Measurements from ENCODE around the gene CCN5. TPM values are rescaled to one million over a fixed set of nuclear protein-coding genes. Genes with fewer than 3 reads are reported as not detected.

Gene CCN5
- total and polyA plus RNA-seq, 2 of the 13 experiments (the other 11 are each of a cell fraction or from before 2014, with no cell fraction given): 0.12 TPM; not detected in 1

- TF ChIP-seq ZMAT5 (CRISPR knock-in tag; IDR thresholded peaks at IDR 0.05; ENCODE audit: borderline replicate concordance, low read depth) (no peak), ZNF598 (CRISPR knock-in tag; IDR thresholded peaks at IDR 0.05; ENCODE audit: borderline replicate concordance) (no peak), MLX (CRISPR knock-in tag; IDR thresholded peaks at IDR 0.05) (no peak), HMGA1 (CRISPR knock-in tag; conservative IDR thresholded peaks at IDR 0.05) (no peak), ZNF713 (CRISPR knock-in tag; IDR thresholded peaks at IDR 0.05) (no peak), TRAFD1 (CRISPR knock-in tag; IDR thresholded peaks at IDR 0.05; ENCODE audit: borderline replicate concordance) (no peak), ZFP62 (CRISPR knock-in tag; IDR thresholded peaks at IDR 0.05) (no peak), BHLHE40 (IDR thresholded peaks at IDR 0.05; ENCODE audit: low read length) (no peak), ZNF296 (CRISPR knock-in tag; conservative IDR thresholded peaks at IDR 0.05) (no peak), CENPX (CRISPR knock-in tag; IDR thresholded peaks at IDR 0.05) (no peak), MTA3 (CRISPR knock-in tag; IDR thresholded peaks at IDR 0.05) (no peak), ELF1 (CRISPR knock-in tag; IDR thresholded peaks at IDR 0.05) (peak; percentile 75; the same call in 1 of the 2 replicates), NONO (IDR thresholded peaks at IDR 0.05) (no peak), NONO (CRISPR knock-in tag; conservative IDR thresholded peaks at IDR 0.05) (no peak), TSC22D2 (CRISPR knock-in tag; IDR thresholded peaks at IDR 0.05; ENCODE audit: borderline replicate concordance) (no peak), ZNF557 (CRISPR knock-in tag; IDR thresholded peaks at IDR 0.05) (no peak), ONECUT2 (CRISPR knock-in tag; IDR thresholded peaks at IDR 0.05) (no peak), CERS6 (CRISPR knock-in tag; IDR thresholded peaks at IDR 0.05) (no peak), ZKSCAN8 (CRISPR knock-in tag; IDR thresholded peaks at IDR 0.05; ENCODE audit: borderline replicate concordance) (no peak), GABPA (IDR thresholded peaks at IDR 0.05; ENCODE audit: low read depth, low read length) (peak; percentile 34), GABPA (CRISPR knock-in tag; IDR thresholded peaks at IDR 0.05; ENCODE audit: low read depth) (peak; percentile 80), ZNF234 (CRISPR knock-in tag; conservative IDR thresholded peaks at IDR 0.05) (no peak), TEAD3 (CRISPR knock-in tag; optimal IDR thresholded peaks at IDR 0.05; ENCODE audit: borderline replicate concordance) (peak; percentile 78), ZBTB8A (CRISPR knock-in tag; IDR thresholded peaks at IDR 0.05; ENCODE audit: borderline replicate concordance, low read depth) (no peak), TFDP2 (CRISPR knock-in tag; IDR thresholded peaks at IDR 0.05) (no peak), JUN (CRISPR knock-in tag; IDR thresholded peaks at IDR 0.05) (no peak), TBX3 (IDR thresholded peaks at IDR 0.05; ENCODE audit: borderline replicate concordance) (no peak)
Observed at GRCh38 chr20:44738813-44739477, 23.8 kb downstream of the CCN5 start (continued).
